SH-SY5Y (cell line): ENCODE data around the gene MGAM2.

ENCODE experiments used
- GATA2 ChIP-seq: IDR thresholded peaks from 2 replicates; pipeline ENCODE4 v1.6.1; 2011; ENCODE audit warnings: mild to moderate bottlenecking, low read depth, low read length
- GATA3 ChIP-seq: IDR thresholded peaks from 2 replicates; pipeline ENCODE4 v1.6.1; 2011; ENCODE audit warnings: low read depth, mild to moderate bottlenecking, low read length, moderate library complexity

DNA sequence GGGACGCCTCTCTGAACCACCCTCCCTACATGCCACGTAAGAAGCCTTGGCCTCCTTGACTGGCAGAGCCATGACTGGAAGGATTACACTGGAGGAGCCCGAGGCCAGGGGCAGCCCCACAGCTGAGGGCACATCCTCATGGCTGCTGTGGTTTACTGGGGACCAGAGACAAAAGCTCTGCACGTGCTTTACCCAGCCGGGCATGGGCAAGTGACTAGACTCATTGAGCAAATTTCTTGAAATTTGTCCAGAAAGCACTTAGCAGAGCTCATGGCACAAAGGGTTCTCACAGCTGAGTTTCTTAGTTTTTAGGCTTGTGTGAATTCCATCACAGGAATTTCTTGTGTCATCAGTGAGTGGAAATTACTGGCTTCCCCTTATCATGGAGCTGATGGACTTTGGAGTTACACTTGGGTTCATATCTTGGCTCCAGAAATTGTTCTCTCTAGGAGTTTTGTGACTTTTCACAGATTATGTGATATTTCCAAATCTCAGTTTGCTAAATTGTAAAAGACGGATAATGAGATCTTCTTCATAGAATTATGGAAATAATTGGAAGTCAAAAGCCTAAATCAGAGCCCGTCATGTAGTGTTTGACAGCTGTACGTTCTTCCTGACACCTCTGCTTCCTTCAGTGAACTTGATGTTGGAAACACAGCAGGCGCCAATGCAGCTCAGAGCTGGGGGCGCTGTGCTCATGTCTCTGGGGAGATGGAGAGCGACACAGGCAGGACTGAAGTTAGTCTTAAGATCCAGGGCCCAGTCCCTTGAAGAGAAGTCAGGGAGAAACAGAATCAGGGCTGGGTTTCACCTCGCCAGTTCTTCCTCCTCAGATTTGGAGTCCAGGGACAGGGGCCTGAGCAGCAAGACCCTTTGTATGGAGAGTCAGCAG, 47.7 kb upstream of the MGAM2 start:
- no peak for TF ChIP-seq GATA2
- TF ChIP-seq GATA3, result no peak
